Keratinocyte (primary cell): ENCODE data around the gene PLA2G15.

ENCODE experiments used
- CTCF ChIP-seq, 3 experiments: IDR thresholded peaks in 1 of 3; conservative IDR thresholded peaks in 1 of 3; optimal IDR thresholded peaks in 1 of 3; 2 replicates in 2 of 3; 3 replicates in 1 of 3; pipeline versions ENCODE3 to v1.5.1; 2011; ENCODE audit warnings: low read length in 3 of 3, mild to moderate bottlenecking in 3 of 3, moderate library complexity in 2 of 3, control low read depth in 1 of 3, inconsistent platforms in 1 of 3; ENCODE audit not compliant: insufficient read depth in 2 of 3; ENCODE audit errors: extremely low read depth in 1 of 3
- EZH2 ChIP-seq: IDR thresholded peaks from one replicate; pipeline ENCODE4 v1.6.1; 2012; ENCODE audit warnings: inconsistent platforms, mild to moderate bottlenecking, low read length, moderate library complexity

DNA sequence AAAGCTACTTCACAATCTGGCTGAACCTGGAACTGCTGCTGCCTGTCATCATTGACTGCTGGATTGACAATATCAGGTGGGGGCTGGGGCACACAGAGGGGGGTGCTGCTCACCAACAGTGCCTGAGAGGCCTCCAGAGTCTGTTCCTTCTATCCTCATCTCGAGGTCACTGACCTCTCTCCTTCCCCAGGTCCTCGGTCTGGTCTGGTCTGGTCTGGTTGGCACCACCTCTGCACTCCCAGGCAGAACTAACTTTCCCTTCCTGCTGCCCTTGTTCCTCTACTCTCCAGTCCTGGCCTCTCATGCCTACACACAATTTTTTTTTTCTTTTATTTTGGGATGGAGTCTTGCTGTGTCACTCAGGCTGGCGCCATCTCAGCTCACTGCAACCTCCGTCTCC, 4.2 kb downstream of the PLA2G15 start:
- TF ChIP-seq CTCF (optimal IDR thresholded peaks at IDR 0.05 in 1 of 3, IDR thresholded peaks at IDR 0.05 in 1 of 3, conservative IDR thresholded peaks at IDR 0.05 in 1 of 3; ENCODE audit: extremely low read depth in 1 of 3, insufficient read depth in 2 of 3, low read length in 3 of 3) (no peak), EZH2 (no peak)
